ENCODE measurements around the gene RBBP8NL. TPM values are rescaled to one million over a fixed set of nuclear protein-coding genes. Genes with fewer than 3 reads are reported as not detected.

Gene RBBP8NL
- total RNA-seq, 1 donor from 2014 or later: not detected

Other genes starting within 250 kb of the RBBP8NL start
- gene MTG2, start 244.5 kb downstream of the RBBP8NL start, total RNA-seq: 10.4 TPM
- gene HRH3, start 207.3 kb downstream of the RBBP8NL start, total RNA-seq: 0.52 TPM
- 26.6 TPM for gene OSBPL2, start 189.0 kb downstream of the RBBP8NL start, total RNA-seq
- gene ADRM1, start 124.5 kb downstream of the RBBP8NL start, total RNA-seq: 41.8 TPM
- 14.1 TPM for gene LAMA5, start 60.2 kb downstream of the RBBP8NL start, total RNA-seq
- 1,418 TPM for gene RPS21, start 40.4 kb downstream of the RBBP8NL start, total RNA-seq
- gene CABLES2, start 20.3 kb downstream of the RBBP8NL start, total RNA-seq: 1.0 TPM
- gene GATA5, start 48.5 kb upstream of the RBBP8NL start, total RNA-seq: 0.52 TPM
- gene SLCO4A1, start 215.0 kb upstream of the RBBP8NL start, total RNA-seq: not detected